Activated CD4-positive, alpha-beta T cell treated with anti-CD3 and anti-CD28 coated beads, Interleukin-2, amount 10 ng/mL, durations not matched to agents 7 days and 5 days (primary cell): ENCODE results near the gene TMC5. TPM values are rescaled to one million over a fixed set of nuclear protein-coding genes. Genes with fewer than 3 reads are reported as not detected.
A peak's percentile ranks its signal among the peaks of the same experiment; 100 is the strongest.

Experiments used
- CTCF ChIA-PET: fragments of 350-600 bp; sonication (Branson Sonifier 250); formaldehyde crosslinking; loops from one replicate; lab custom pipeline; 2021; ENCODE audit warnings: antibody characterized with exemption; lab: Charles Lee
- POLR2A ChIA-PET: fragments of 350-600 bp; sonication (Branson Sonifier 250); formaldehyde crosslinking; loops from one replicate; lab custom pipeline; 2021; ENCODE audit warnings: antibody characterized with exemption; lab: Charles Lee
- DNase-seq: peaks from one replicate; pipeline ENCODE4 v3.0.0-alpha.2; 2020
- H3K27ac Mint-ChIP-seq: one replicate; pipeline ENCODE4 v1.8.0; 2021; ENCODE audit warnings: mild to moderate bottlenecking, moderate library complexity, mixed read lengths
- H3K27me3 Mint-ChIP-seq: one replicate; pipeline ENCODE4 v1.8.0; 2021; ENCODE audit warnings: mixed read lengths
- H3K36me3 Mint-ChIP-seq: one replicate; pipeline ENCODE4 v1.8.0; 2021; ENCODE audit warnings: low read depth, mixed read lengths
- H3K4me1 Mint-ChIP-seq: one replicate; pipeline ENCODE4 v1.8.0; 2021; ENCODE audit warnings: mixed read lengths
- H3K4me3 Mint-ChIP-seq: one replicate; pipeline ENCODE4 v1.8.0; 2021; ENCODE audit warnings: mild to moderate bottlenecking, moderate library complexity, mixed read lengths
- H3K9me3 Mint-ChIP-seq: one replicate; pipeline ENCODE4 v1.8.0; 2021; ENCODE audit warnings: mixed read lengths
- total RNA-seq, 2 experiments: library from RNA; stranded (reverse); gene quantifications; one replicate each; pipeline ENCODE4 v1.2.3, GENCODE V29; 2021

Gene TMC5
- total RNA-seq, 2 experiments from 2014 or later = not detected

DNA sequence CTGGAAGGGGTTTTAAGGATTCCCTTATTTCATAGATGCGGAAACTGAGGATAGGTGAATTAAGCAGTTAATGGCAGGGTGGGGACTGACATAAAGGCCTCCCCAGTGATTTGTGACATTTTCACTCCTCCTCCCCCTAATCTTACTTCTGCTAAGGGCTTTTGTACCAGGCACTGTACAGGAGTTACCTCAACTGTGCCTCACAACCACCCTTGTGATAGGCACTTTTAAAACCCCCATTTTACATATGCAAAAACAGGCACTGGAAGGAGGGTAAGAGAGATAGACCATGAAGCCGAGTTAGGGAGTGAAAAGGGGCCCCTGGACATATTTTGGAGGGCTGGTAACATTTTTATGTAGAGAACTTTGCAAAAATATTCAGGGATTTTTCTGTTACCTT is 105.1 kb downstream of the TMC5 start:
- Mint-ChIP-seq H3K27ac (no peak overlapping the region), H3K4me1 (peaks cover 52% of the 10 kb centered on the region), H3K4me3 (no peak overlapping the region), H3K36me3 (peaks cover 4% of the 10 kb centered on the region), H3K27me3 (no peaks in the 10 kb centered on the region), H3K9me3 (no peaks in the 10 kb centered on the region)
- CTCF ChIA-PET = interaction anchor here (0.9 to 1.4 kb wide), 2 partner anchors 31 to 71 kb away, joined by 3 read pairs; no protein-coding TSS in a partner anchor
- POLR2A ChIA-PET = no interaction called here
- DNase-seq = no peak

DNA sequence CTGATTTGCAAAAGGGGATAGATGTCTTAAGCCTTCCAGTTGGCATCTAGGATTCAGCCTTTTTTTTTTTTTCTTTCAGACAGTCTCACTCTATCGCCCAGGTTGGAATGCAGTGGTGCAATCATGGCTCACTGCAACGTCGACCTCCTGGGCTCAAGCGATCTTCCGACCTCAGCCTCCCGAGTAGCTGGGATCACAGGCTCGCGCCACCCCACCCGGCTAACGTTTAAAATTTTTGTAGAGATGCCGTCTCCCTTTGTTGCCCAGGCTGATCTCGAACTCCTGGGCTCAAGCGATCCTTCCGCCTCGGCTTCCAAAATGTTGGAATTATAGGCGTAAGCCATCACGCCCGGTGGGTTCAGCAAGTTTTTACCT is 105.5 kb downstream of the TMC5 start:
- ChIA-PET CTCF (interaction anchor here (0.9 to 1.5 kb wide), 3 partner anchors 16 to 32 kb away, joined by 3 to 6 read pairs (median 5); partner anchors contain the start of gene VPS35L), POLR2A (no interaction called here)
- Mint-ChIP-seq H3K27ac (no peak overlapping the region), H3K36me3 (peaks cover 8% of the 10 kb centered on the region), H3K9me3 (no peaks in the 10 kb centered on the region), H3K4me1 (peaks cover 52% of the 10 kb centered on the region), H3K4me3 (peak overlapping the region; percentile 96), H3K27me3 (no peaks in the 10 kb centered on the region)
- no peak for DNase-seq

DNA sequence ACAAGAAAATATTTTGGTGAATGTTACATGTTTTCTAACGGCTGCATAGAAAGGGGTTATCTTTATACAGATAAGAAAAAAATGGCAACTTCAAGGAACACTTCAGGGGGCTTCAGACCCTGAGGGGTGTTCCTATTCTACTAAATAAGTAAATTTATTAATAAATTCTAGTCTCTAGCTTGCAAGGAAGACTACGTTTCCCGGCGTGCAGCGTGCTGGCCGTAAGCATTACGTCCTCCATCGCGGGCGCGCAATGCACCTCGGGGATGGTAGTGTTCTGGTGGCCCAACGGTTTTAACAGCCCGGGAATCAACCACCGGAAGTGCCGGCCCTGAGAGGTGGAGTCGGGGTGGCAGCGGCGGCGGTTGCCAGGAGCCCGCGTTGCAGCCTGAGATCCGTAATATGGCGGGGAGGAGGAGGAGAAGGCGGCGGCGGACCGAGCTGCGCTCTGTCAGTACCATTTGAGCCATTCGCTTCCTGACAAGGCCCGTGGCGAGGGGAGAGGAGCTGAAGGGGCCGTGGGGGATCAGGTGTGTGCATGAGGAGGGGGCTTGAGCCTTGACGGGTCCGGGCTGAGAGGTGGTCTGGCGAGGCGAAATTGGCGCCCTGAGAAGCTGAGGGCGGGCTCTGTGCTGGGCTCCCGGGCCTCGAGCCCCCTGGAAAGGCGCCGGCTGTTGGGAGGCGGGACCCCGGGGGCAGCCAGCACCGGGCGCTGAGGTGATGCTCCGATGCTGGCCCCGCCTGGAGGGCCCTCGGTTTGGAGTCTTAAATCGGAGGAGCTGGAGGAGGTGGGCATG is 106.1 kb downstream of the TMC5 start, which contains the start of gene CCP110:
CCP110 (plus strand) TSS at position 384 of the 797 bp plus-strand sequence. CDS start 3,940 bp downstream, outside the sequence.
- DNase-seq = peak; percentile 98
- POLR2A ChIA-PET = interaction anchor here (1.6 kb wide), 1 partner anchor 32 kb away, joined by 6 read pairs; the partner anchor contains the start of gene VPS35L
- Mint-ChIP-seq H3K27me3 (no peaks in the 10 kb centered on the region), H3K4me1 (peaks cover 46% of the 10 kb centered on the region), H3K36me3 (peaks cover 14% of the 10 kb centered on the region), H3K4me3 (peak within 1 kb of the TSS; percentile 96), H3K9me3 (no peaks in the 10 kb centered on the region), H3K27ac (peak within 1 kb of the TSS; percentile 97)
- CTCF ChIA-PET = interaction anchor here (0.8 to 1.7 kb wide), 6 partner anchors 11 to 565 kb away, joined by 3 to 6 read pairs (median 4); partner anchors contain the start of gene VPS35L

DNA sequence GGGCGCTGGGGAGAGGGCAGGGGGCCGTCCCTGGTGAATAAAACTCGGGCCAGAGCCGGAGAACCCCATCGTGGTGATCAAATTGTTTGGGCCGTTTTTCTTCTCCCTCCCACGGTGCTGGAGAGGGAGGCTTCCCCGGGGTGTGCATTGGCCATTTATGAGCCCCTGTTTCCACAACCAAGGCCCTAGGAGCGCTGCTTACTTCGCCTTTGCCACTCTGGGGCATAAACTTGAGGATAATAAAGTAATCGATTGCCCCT is 106.6 kb downstream of the TMC5 start:
- Mint-ChIP-seq H3K9me3 (no peaks in the 10 kb centered on the region), H3K4me1 (peaks cover 41% of the 10 kb centered on the region), H3K27ac (peak overlapping the region; percentile 97), H3K36me3 (peaks cover 18% of the 10 kb centered on the region), H3K27me3 (no peaks in the 10 kb centered on the region), H3K4me3 (peak overlapping the region; percentile 96)
- DNase-seq = no peak
- POLR2A ChIA-PET = interaction anchor here (1.6 kb wide), 1 partner anchor 31 kb away, joined by 6 read pairs; the partner anchor contains the start of gene VPS35L
- CTCF ChIA-PET = interaction anchor here (0.8 to 1.7 kb wide), 5 partner anchors 11 to 566 kb away, joined by 3 to 6 read pairs (median 5); partner anchors contain the start of gene VPS35L

DNA sequence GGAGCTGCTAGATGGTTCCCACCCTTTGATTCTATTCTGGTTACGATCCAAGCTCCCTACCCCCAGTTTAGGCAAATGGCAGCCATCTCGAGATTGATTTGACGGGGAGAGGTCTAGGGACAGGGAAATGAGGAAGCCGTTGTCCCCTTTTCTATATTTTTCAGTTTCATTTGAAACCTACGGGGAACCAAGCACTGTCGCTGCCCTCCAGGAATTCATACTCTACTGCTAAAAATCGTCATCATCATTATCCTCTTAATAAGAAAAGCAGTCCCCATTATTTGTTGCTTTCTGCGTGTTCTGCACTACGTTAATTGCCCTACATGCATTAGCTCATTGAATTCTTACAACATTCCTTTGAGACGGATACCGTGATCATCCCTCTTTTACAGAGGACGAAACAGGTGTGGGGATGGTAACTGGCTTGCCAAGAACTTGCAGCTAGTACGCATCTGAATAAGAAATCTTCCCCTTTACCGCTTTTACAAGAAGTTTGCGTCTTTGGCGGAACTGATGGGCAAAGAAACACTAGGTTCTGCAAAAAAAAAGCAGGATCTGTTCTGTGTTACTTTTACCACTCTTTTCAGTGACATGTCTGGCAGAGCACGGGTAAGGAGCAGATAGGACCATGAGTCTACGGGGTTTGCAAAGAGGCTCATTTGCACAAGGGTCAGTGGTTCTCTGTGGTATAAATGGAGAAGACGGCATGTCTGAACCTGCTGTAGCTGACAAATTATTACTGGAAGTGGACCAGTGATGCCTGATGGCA is 107.1 kb downstream of the TMC5 start:
- no peaks in the 10 kb centered on the region for H3K9me3 Mint-ChIP-seq
- no peaks in the 10 kb centered on the region for H3K27me3 Mint-ChIP-seq
- DNase-seq = no peak
- H3K4me1 Mint-ChIP-seq = peaks cover 41% of the 10 kb centered on the region
- peak overlapping the region; percentile 96 for H3K4me3 Mint-ChIP-seq
- POLR2A ChIA-PET = interaction anchor here (0.7 to 1.6 kb wide), 2 partner anchors 31 to 1151 kb away, joined by 3 to 6 read pairs; partner anchors contain the start of gene VPS35L
- peak overlapping the region; percentile 97 for H3K27ac Mint-ChIP-seq
- CTCF ChIA-PET = interaction anchor here (0.5 to 1.9 kb wide), 7 partner anchors 10 to 566 kb away, joined by 3 to 7 read pairs (median 5); partner anchors contain the start of gene VPS35L
- peaks cover 19% of the 10 kb centered on the region for H3K36me3 Mint-ChIP-seq

DNA sequence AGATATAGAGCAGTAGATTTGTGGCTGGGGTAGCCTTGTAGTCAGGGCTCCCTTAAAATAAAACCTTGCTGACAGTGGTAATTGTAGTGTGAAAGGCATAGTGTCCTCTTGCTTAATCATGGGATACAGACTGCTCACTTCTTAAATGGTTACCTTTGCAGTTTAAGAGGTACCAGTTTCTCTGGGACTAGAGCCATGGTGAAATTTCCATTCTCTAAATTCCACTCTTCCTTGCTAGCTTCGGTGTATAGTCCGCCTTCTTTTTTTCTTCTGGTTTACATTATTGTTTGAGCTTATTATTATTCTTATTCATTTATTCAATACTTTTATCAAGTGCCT is 107.7 kb downstream of the TMC5 start:
- ChIA-PET CTCF (interaction anchor here (0.5 to 1.9 kb wide), 2 partner anchors 30 to 46 kb away, joined by 5 to 7 read pairs; partner anchors contain the start of gene VPS35L), POLR2A (interaction anchor here (1.6 kb wide), 1 partner anchor 30 kb away, joined by 6 read pairs; the partner anchor contains the start of gene VPS35L)
- no peak overlapping the region for H3K27ac Mint-ChIP-seq
- H3K9me3 Mint-ChIP-seq = no peaks in the 10 kb centered on the region
- DNase-seq = no peak
- peak overlapping the region; percentile 96 for H3K4me3 Mint-ChIP-seq
- H3K4me1 Mint-ChIP-seq = peaks cover 36% of the 10 kb centered on the region
- no peaks in the 10 kb centered on the region for H3K27me3 Mint-ChIP-seq
- peaks cover 23% of the 10 kb centered on the region for H3K36me3 Mint-ChIP-seq

DNA sequence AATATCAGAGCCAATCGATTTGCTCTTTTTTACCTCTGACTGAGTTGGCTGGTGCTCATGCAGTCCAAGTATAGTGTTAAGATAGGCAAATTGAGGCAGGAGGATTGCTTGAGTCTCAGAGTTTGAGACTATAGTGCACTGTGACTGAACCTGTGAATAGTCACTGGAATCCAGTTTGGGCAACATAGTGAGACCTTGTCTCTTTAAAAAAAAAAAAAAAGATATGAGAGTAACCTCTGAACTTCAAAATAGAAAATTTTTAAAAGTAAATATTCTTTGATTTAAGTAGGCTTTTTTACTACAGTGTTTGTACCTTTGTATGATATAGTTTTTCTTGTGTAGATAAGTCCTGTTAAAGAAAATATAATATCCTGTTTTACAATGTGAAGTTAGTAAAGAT is 109.5 kb downstream of the TMC5 start:
- ChIA-PET POLR2A (interaction anchor here (0.7 kb wide), 1 partner anchor 334 kb away, joined by 7 read pairs; no protein-coding TSS in a partner anchor), CTCF (no interaction called here)
- H3K27me3 Mint-ChIP-seq = no peaks in the 10 kb centered on the region
- H3K9me3 Mint-ChIP-seq = no peaks in the 10 kb centered on the region
- no peak overlapping the region for H3K27ac Mint-ChIP-seq
- peaks cover 25% of the 10 kb centered on the region for H3K36me3 Mint-ChIP-seq
- peaks cover 25% of the 10 kb centered on the region for H3K4me1 Mint-ChIP-seq
- H3K4me3 Mint-ChIP-seq = no peak overlapping the region
- DNase-seq = no peak

DNA sequence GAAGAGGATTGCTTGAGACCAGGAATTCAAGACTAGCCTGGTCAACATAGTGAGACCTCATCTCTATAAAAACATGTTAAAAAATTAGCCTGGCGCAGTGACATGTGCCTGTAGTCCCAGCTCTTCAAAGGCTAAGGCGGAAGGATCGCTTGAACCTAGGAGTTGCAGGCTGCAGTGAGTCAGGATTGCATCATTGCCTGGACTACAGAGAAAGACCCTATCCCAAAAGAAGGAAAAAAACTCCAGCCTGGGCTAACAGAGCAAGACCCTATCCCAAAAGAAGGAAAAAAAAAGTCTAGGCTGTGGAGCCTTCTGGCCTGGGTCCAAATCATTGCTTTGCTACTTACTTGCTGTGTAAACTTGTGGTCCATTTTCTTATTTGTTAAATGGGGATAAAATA is 111.0 kb downstream of the TMC5 start:
- Mint-ChIP-seq H3K9me3 (no peaks in the 10 kb centered on the region), H3K27me3 (no peaks in the 10 kb centered on the region), H3K36me3 (peaks cover 33% of the 10 kb centered on the region), H3K4me1 (peaks cover 22% of the 10 kb centered on the region), H3K27ac (no peak overlapping the region), H3K4me3 (no peak overlapping the region)
- CTCF ChIA-PET = interaction anchor here (0.8 to 2.3 kb wide), 2 partner anchors 12 to 28 kb away, joined by 5 to 12 read pairs; no protein-coding TSS in a partner anchor
- POLR2A ChIA-PET = no interaction called here
- no peak for DNase-seq

DNA sequence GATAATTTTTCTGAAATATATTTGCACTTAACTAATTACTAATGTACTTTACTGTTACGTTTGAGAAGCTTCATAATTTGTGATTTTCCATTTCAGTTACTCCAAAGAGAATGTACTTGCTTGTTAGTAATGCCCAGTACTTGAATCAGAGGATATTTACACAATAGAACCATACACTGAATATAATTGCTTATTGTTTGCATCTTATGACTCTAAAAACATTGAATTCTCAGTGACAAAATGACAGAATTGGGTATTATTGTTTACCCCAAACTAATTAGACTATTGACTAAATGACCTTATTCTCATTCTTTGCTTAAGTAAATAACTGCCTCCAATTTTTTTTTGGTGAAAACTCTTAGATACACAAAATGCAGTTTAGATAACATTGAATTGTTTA is 114.9 kb downstream of the TMC5 start:
- Mint-ChIP-seq H3K27ac (no peak overlapping the region), H3K4me3 (no peak overlapping the region), H3K36me3 (peaks cover 51% of the 10 kb centered on the region), H3K27me3 (no peaks in the 10 kb centered on the region), H3K9me3 (no peaks in the 10 kb centered on the region), H3K4me1 (peaks cover 4% of the 10 kb centered on the region)
- POLR2A ChIA-PET = no interaction called here
- CTCF ChIA-PET = no interaction called here
- DNase-seq = no peak

DNA sequence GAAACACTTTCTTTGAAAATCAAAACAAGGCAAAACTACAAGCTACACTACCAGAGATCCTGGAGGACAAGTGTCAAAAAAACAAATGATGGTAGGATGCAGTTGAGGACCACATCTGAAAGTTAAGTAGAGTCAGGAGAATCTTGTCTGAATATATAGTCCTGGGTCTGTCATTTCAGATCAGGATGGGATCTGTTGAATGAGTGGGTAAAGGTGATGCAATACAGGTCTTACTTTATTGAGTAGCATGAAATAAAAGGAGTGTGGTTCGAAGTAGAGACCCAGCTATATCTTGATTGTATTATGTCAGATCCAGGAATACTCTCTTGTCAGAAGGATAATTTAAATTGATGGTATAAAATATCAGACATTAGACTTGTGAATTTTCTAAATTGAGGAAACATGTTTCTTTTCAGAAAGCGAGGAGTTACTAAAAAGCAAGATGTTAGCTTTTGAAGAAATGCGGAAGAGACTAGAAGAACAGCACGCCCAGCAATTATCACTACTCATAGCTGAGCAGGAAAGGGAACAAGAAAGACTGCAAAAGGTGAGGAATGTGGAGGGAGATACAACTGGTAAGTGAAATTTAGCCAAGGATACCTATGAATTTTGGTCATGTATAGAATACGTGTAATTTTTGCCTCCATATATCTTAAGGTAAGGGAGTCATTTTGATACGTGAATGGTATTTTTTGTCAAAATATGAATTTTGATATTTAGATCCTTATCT is 122.7 kb downstream of the TMC5 start:
- H3K27ac Mint-ChIP-seq = no peak overlapping the region
- CTCF ChIA-PET = interaction anchor here (1.4 to 2.3 kb wide), 4 partner anchors 11 to 38 kb away, joined by 3 to 13 read pairs (median 8); partner anchors contain the start of genes CCP110 and VPS35L
- no peak for DNase-seq
- no peaks in the 10 kb centered on the region for H3K27me3 Mint-ChIP-seq
- H3K4me1 Mint-ChIP-seq = peaks cover 14% of the 10 kb centered on the region
- H3K36me3 Mint-ChIP-seq = peaks cover 54% of the 10 kb centered on the region
- POLR2A ChIA-PET = no interaction called here
- H3K9me3 Mint-ChIP-seq = peaks cover 5% of the 10 kb centered on the region
- no peak overlapping the region for H3K4me3 Mint-ChIP-seq

DNA sequence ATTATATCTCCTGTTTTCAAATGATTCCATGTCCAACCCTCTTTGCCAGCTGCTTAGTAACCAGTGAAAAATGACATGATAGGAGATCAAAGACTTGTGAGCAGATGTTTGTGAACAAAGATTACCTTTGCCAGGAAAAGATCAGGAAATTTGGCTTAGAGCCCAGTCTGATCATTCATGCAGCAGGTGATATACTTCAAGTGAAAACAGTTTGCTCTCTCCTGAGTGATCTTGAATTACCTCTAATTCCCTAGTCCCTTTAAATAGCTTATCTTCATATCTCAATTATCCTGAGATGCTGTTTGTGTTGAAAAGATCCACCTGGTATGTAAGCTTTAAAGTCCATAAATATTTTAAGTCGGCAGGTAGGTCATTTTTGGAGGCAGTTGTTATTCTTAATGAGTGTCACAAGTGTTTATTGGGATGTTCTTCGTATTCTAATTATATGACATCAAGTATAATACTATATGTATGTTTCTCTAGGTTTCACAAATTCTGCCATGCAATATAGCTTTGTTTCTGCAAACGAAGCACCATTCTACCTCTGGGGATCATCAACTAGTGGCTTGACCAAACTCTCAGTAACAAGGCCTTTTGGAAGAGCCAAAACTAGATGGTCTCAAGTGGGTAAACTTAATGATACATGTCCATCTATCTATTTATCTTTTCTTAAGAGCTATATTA is 124.6 kb downstream of the TMC5 start:
- no peak for DNase-seq
- Mint-ChIP-seq H3K27ac (no peak overlapping the region), H3K4me1 (peaks cover 14% of the 10 kb centered on the region), H3K36me3 (peaks cover 44% of the 10 kb centered on the region), H3K9me3 (peaks cover 5% of the 10 kb centered on the region), H3K27me3 (no peaks in the 10 kb centered on the region), H3K4me3 (no peak overlapping the region)
- ChIA-PET CTCF (interaction anchor here (2.7 kb wide), 1 partner anchor 13 kb away, joined by 9 read pairs; the partner anchor contains the start of gene VPS35L), POLR2A (no interaction called here)
